H1 (cell line): ENCODE data around the gene GLT8D1. TPM values are rescaled to one million over a fixed set of nuclear protein-coding genes. Genes with fewer than 3 reads are reported as not detected.

ENCODE experiments used
- CTCF ChIA-PET: fragments of 300-600 bp; sonication (Branson Sonifier 250); formaldehyde crosslinking; loops from one replicate; lab custom pipeline; 2021; ENCODE audit not compliant: partially characterized antibody; lab: Charles Lee
- POLR2A ChIA-PET: fragments of 300-600 bp; sonication (Branson Sonifier 250); formaldehyde crosslinking; loops from one replicate; lab custom pipeline; 2021; ENCODE audit warnings: inconsistent platforms; ENCODE audit not compliant: partially characterized antibody; lab: Charles Lee
- DNase-seq, 2 experiments: peaks; one replicate each; pipeline versions ENCODE4 v3.0.0 to v3.0.0-alpha.2; 2010 to 2022; ENCODE audit warnings: low spot score in 2 of 2, low read depth in 1 of 2, mixed read lengths in 1 of 2
- FAIRE-seq: peaks from 2 replicates; lab custom pipeline; 2011; peaks lifted over from hg19 to GRCh38; lab: Jason Lieb, UNC
- H2AFZ ChIP-seq: 2 replicates; pipeline ENCODE4 v1.8.1; 2012; ENCODE audit warnings: low read length, inconsistent platforms
- H2AK5ac ChIP-seq: 2 replicates; pipeline ENCODE4 v1.6.1; 2013; ENCODE audit warnings: low read depth, low read length
- H2BK120ac ChIP-seq: replicated peaks from 2 replicates; pipeline ENCODE3; 2013; ENCODE audit warnings: low read depth, low read length, inconsistent platforms
- H2BK12ac ChIP-seq: 2 replicates; pipeline ENCODE4 v1.6.1; 2013; ENCODE audit warnings: low read depth, low read length
- H2BK15ac ChIP-seq: 2 replicates; pipeline ENCODE4 v1.6.1; 2013; ENCODE audit warnings: low read length
- H2BK20ac ChIP-seq: 2 replicates; pipeline ENCODE4 v1.6.1; 2013; ENCODE audit warnings: low read length
- H2BK5ac ChIP-seq: 2 replicates; pipeline ENCODE4 v1.6.1; 2013; ENCODE audit warnings: low read depth, low read length
- H3K14ac ChIP-seq: 2 replicates; pipeline ENCODE4 v1.6.1; 2013; ENCODE audit warnings: inconsistent platforms; ENCODE audit not compliant: insufficient read length
- H3K18ac ChIP-seq: 2 replicates; pipeline ENCODE4 v1.6.1; 2013; ENCODE audit warnings: low read length; ENCODE audit errors: extremely low read depth
- H3K23ac ChIP-seq: 2 replicates; pipeline ENCODE4 v1.6.1; 2013; ENCODE audit warnings: inconsistent platforms; ENCODE audit not compliant: insufficient read length
- H3K23me2 ChIP-seq: 2 replicates; pipeline ENCODE4 v1.6.1; 2013; ENCODE audit warnings: low read depth, low read length
- H3K27ac ChIP-seq: 2 replicates; pipeline ENCODE4 v1.6.1; 2011; ENCODE audit warnings: low read depth, low read length, inconsistent platforms
- H3K27me3 ChIP-seq, 4 experiments: replicated peaks in 1 of 4; 1 replicate in 1 of 4; 2 replicates in 3 of 4; pipeline versions ENCODE4 v1.6.1 to v1.8.1; 2011 to 2013; ENCODE audit warnings: low read length in 3 of 4, mild to moderate bottlenecking in 3 of 4, inconsistent platforms in 2 of 4, mixed read lengths in 2 of 4, moderate library complexity in 1 of 4; ENCODE audit not compliant: control insufficient read depth in 3 of 4, insufficient read depth in 3 of 4; ENCODE audit errors: extremely low read depth in 1 of 4
- H3K36me3 ChIP-seq, 4 experiments: 2 replicates each; pipeline versions ENCODE4 v1.6.1 to v1.8.1; 2011 to 2013; ENCODE audit warnings: mild to moderate bottlenecking in 4 of 4, low read length in 3 of 4, moderate library complexity in 2 of 4, control low read depth in 1 of 4, inconsistent platforms in 1 of 4; ENCODE audit not compliant: insufficient read depth in 4 of 4, control insufficient read depth in 2 of 4
- H3K4ac ChIP-seq: replicated peaks from 2 replicates; pipeline ENCODE3; 2013; ENCODE audit warnings: low read length, low read depth, mixed read lengths, inconsistent platforms; ENCODE audit not compliant: insufficient read length
- H3K4me1 ChIP-seq, 4 experiments: replicated peaks in 1 of 4; 1 replicate in 1 of 4; 2 replicates in 3 of 4; pipeline versions ENCODE4 v1.6.1 to v1.8.1; 2011 to 2013; ENCODE audit warnings: low read length in 3 of 4, inconsistent platforms in 2 of 4, mixed read lengths in 1 of 4; ENCODE audit not compliant: insufficient read depth in 4 of 4, control insufficient read depth in 3 of 4
- H3K4me2 ChIP-seq, 2 experiments: 2 replicates each; pipeline versions ENCODE4 v1.6.1 to v1.8.1; 2011 to 2013; ENCODE audit warnings: low read depth in 2 of 2, low read length in 2 of 2, control low read depth in 1 of 2, inconsistent platforms in 1 of 2, mild to moderate bottlenecking in 1 of 2; ENCODE audit not compliant: insufficient read depth in 1 of 2
- H3K4me3 ChIP-seq, 4 experiments: fragments of 200-600, 300-600 bp in 1 of 4; sonication (generic), shearing (Covaris generic), sonication (Bioruptor Twin) in 1 of 4; 2 replicates each; pipeline versions ENCODE4 v1.5.1 to v1.8.1; 2011 to 2016; ENCODE audit warnings: low read length in 4 of 4, low read depth in 3 of 4, control low read depth in 2 of 4, inconsistent platforms in 2 of 4, mild to moderate bottlenecking in 2 of 4, mixed read lengths in 1 of 4, moderate library complexity in 1 of 4; ENCODE audit not compliant: insufficient read depth in 2 of 4; ENCODE audit errors: extremely low read depth in 1 of 4
- H3K56ac ChIP-seq: replicated peaks from 2 replicates; pipeline ENCODE3; 2013; ENCODE audit warnings: low read depth, mild to moderate bottlenecking, mixed read lengths, low read length, inconsistent platforms; ENCODE audit not compliant: insufficient read length
- H3K79me1 ChIP-seq: 2 replicates; pipeline ENCODE4 v1.6.1; 2013; ENCODE audit warnings: low read depth, low read length, control low read depth
- H3K79me2 ChIP-seq, 2 experiments: 2 replicates each; pipeline versions ENCODE4 v1.6.1 to v1.8.1; 2012 to 2013; ENCODE audit warnings: low read length in 2 of 2, mild to moderate bottlenecking in 2 of 2, inconsistent platforms in 1 of 2; ENCODE audit not compliant: insufficient read depth in 2 of 2, control insufficient read depth in 1 of 2
- H3K9ac ChIP-seq, 4 experiments: replicated peaks in 1 of 4; 1 replicate in 1 of 4; 2 replicates in 3 of 4; pipeline versions ENCODE4 v1.6.1 to v1.8.1; 2011 to 2013; ENCODE audit warnings: low read depth in 3 of 4, low read length in 3 of 4, control low read depth in 2 of 4, mild to moderate bottlenecking in 2 of 4, moderate library complexity in 2 of 4, inconsistent platforms in 1 of 4; ENCODE audit errors: extremely low read depth in 1 of 4
- H3K9me3 ChIP-seq, 2 experiments: 2 replicates each; pipeline versions ENCODE4 v1.6.1 to v1.8.1; 2012 to 2013; ENCODE audit warnings: mild to moderate bottlenecking in 2 of 2, moderate library complexity in 2 of 2, control low read depth in 1 of 2, inconsistent platforms in 1 of 2, low read depth in 1 of 2, low read length in 1 of 2, mixed read lengths in 1 of 2; ENCODE audit not compliant: insufficient read depth in 2 of 2
- H4K20me1 ChIP-seq, 2 experiments: replicated peaks in 1 of 2; 2 replicates each; pipeline versions ENCODE3 to v1.8.1; 2011 to 2013; ENCODE audit warnings: inconsistent platforms in 2 of 2, low read length in 2 of 2, mild to moderate bottlenecking in 1 of 2; ENCODE audit not compliant: insufficient read depth in 2 of 2, control insufficient read depth in 1 of 2
- H4K5ac ChIP-seq: 2 replicates; pipeline ENCODE4 v1.6.1; 2013; ENCODE audit warnings: low read length, low read depth, mixed read lengths, inconsistent platforms; ENCODE audit not compliant: insufficient read length
- H4K8ac ChIP-seq: 2 replicates; pipeline ENCODE4 v1.8.0; 2013; ENCODE audit warnings: mild to moderate bottlenecking, moderate library complexity, low read length, inconsistent platforms; ENCODE audit not compliant: insufficient read depth; ENCODE audit errors: extremely low read depth
- H4K91ac ChIP-seq: replicated peaks from 2 replicates; pipeline ENCODE3; 2013; ENCODE audit warnings: low read length, mixed read lengths, inconsistent platforms; ENCODE audit not compliant: insufficient read length
- BACH1 ChIP-seq: IDR thresholded peaks from 2 replicates; pipeline ENCODE4 v1.6.1; 2012; ENCODE audit warnings: low read length, improper control_type of control experiment
- CTCF ChIP-seq, 3 experiments: IDR thresholded peaks; 1 replicate in 2 of 3; 2 replicates in 1 of 3; pipeline versions ENCODE4 v1.5.1 to v1.6.1; 2011; ENCODE audit warnings: low read length in 3 of 3, mild to moderate bottlenecking in 3 of 3, inconsistent platforms in 2 of 3, low read depth in 1 of 3, moderate library complexity in 1 of 3; ENCODE audit not compliant: insufficient read depth in 1 of 3; ENCODE audit errors: control extremely low read depth in 1 of 3
- KDM4A ChIP-seq: IDR thresholded peaks from one replicate; pipeline ENCODE4 v1.7.1; 2012; ENCODE audit warnings: low read depth, mild to moderate bottlenecking, moderate library complexity, low read length, inconsistent platforms; ENCODE audit not compliant: severe bottlenecking
- NRF1 ChIP-seq: IDR thresholded peaks from 2 replicates; pipeline ENCODE4 v1.6.1; 2011; ENCODE audit warnings: mild to moderate bottlenecking, low read depth, low read length, improper control_type of control experiment
- polyA plus RNA-seq, 7 experiments: library from polyadenylated mRNA; depleted of rRNA in 3 of 7; stranded (reverse) in 5 of 7; unstranded in 2 of 7; fragments of >200 nt in 5 of 7; fragments of 200-250 nt in 2 of 7; gene quantifications; 1 replicate in 5 of 7; 2 replicates in 1 of 7; 4 replicates in 1 of 7; pipeline versions ENCODE4 v1.2.1 to v1.2.3, GENCODE V29; 2011 to 2013; ENCODE audit warnings: missing spikeins in 2 of 7, mixed read lengths in 2 of 7
- total RNA-seq: library from RNA; stranded (reverse); fragmentation: NEBNext Ultra II Directional; extraction: Animal tissue kit (Norgen Biotek cat#: 25700); gene quantifications from 2 replicates; pipeline ENCODE4 v1.2.1, GENCODE V29; 2021

The GLT8D1 gene
- total and polyA plus RNA-seq, 2 of the 8 experiments (the other 6 are each of a cell fraction or from before 2014, with no cell fraction given) = 29.0 to 33.6 TPM

DNA sequence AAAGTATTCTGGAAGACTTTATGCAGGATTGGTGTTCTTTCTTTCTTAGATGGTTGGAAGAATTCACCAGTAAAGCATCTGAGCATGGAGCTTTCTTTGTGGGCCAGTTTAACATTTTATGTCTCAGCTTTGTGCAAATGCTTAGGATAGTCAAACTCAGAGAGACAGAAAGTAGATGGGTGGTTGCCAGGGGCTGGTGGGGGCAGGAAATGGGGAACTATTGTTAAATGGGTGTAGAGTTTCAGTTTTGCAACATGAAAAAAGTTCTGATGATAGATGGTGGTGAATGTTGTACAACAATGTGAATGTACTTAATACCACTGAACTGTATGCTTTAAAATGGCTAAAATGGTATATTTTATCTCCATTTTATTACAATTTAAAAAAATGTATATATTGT is 25.1 kb upstream of the GLT8D1 start:
- Histone ChIP-seq H3K56ac (no peak overlapping the region), H4K91ac (no peak overlapping the region), H4K20me1 (no peaks in the 10 kb centered on the region), H3K36me3 (peaks cover 0 to 31% (median 21%) of the 10 kb centered on the region in 4 experiments; a peak in 5 of 8 replicates), H3K27ac (no peak overlapping the region), H3K4ac (no peak overlapping the region), H2BK15ac (no peak overlapping the region)
- TF ChIP-seq BACH1 (no peak), KDM4A (no peak), CTCF (IDR thresholded peaks at IDR 0.05; ENCODE audit: control extremely low read depth in 1 of 3, insufficient read depth in 1 of 3, low read depth in 1 of 3, low read length in 3 of 3) (no peak), NRF1 (no peak)
- TF ChIP-seq, all 59 proteins: peak for 0
- ChIA-PET POLR2A (interaction anchor here (1.1 kb wide), 1 partner anchor 44 kb away, joined by 3 read pairs; no protein-coding TSS in a partner anchor), CTCF (interaction anchor here (0.9 kb wide), 1 partner anchor 11 kb away, joined by 3 read pairs; no protein-coding TSS in a partner anchor)
- Histone ChIP-seq H3K27me3 (no peaks in the 10 kb centered on the region), H3K9me3 (no peaks in the 10 kb centered on the region), H2BK20ac (no peak overlapping the region), H3K23ac (no peak overlapping the region), H3K9ac (no peak overlapping the region), H2AK5ac (no peak overlapping the region), H3K79me2 (no peaks in the 10 kb centered on the region), H2BK5ac (no peak overlapping the region), H3K79me1 (no peaks in the 10 kb centered on the region), H2AFZ (no peak overlapping the region), H3K14ac (no peak overlapping the region), H2BK120ac (no peak overlapping the region), H3K4me1 (no peaks in the 10 kb centered on the region), H3K18ac (no peak overlapping the region), H3K4me3 (no peak overlapping the region), H3K23me2 (no peaks in the 10 kb centered on the region), H4K8ac (no peak overlapping the region), H3K4me2 (no peak overlapping the region), H2BK12ac (no peak overlapping the region), H4K5ac (no peak overlapping the region)
- DNase-seq (no peak), FAIRE-seq (no peak)
